Mononuclear cell (primary cell): ENCODE data around the gene ATXN1. TPM values are rescaled to one million over a fixed set of nuclear protein-coding genes. Genes with fewer than 3 reads are reported as not detected.

Experiments used
- H3K27me3 ChIP-seq: 2 replicates; pipeline ENCODE4 v1.6.0; 2011; ENCODE audit warnings: low read length, control low read depth; ENCODE audit not compliant: insufficient read depth
- H3K4me1 ChIP-seq: 2 replicates; pipeline ENCODE4 v1.5.1; 2011; ENCODE audit warnings: mild to moderate bottlenecking, low read length, control low read depth; ENCODE audit not compliant: insufficient read depth
- H3K4me3 ChIP-seq: 2 replicates; pipeline ENCODE4 v1.5.1; 2011; ENCODE audit warnings: mild to moderate bottlenecking, low read length, moderate library complexity
- H3K9me3 ChIP-seq: 2 replicates; pipeline ENCODE4 v1.5.1; 2011; ENCODE audit warnings: low read depth, mild to moderate bottlenecking, control low read depth, low read length
- total RNA-seq: library from RNA; depleted of rRNA; stranded (reverse); fragments of >200 nt; gene quantifications from one replicate; pipeline ENCODE4 v1.2.3, GENCODE V29; 2012

Gene ATXN1
- total RNA-seq, 1 donor, result 83.4 TPM

- Histone ChIP-seq H3K4me1 (no peaks in the 10 kb centered on the region), H3K27me3 (no peaks in the 10 kb centered on the region), H3K4me3 (no peak overlapping the region), H3K9me3 (no peaks in the 10 kb centered on the region)
These were observed 390.3 kb downstream of the ATXN1 start for GRCh38 chr6:16370943-16371342.

- Histone ChIP-seq H3K4me1 (no peaks in the 10 kb centered on the region), H3K27me3 (no peaks in the 10 kb centered on the region), H3K4me3 (no peak overlapping the region), H3K9me3 (no peaks in the 10 kb centered on the region)
These were observed 391.3 kb downstream of the ATXN1 start for GRCh38 chr6:16369989-16370388.

- no peaks in the 10 kb centered on the region for H3K4me1 ChIP-seq
- H3K9me3 ChIP-seq, result no peaks in the 10 kb centered on the region
- H3K27me3 ChIP-seq, result no peaks in the 10 kb centered on the region
- H3K4me3 ChIP-seq, result no peak overlapping the region
These were observed 392.0 kb downstream of the ATXN1 start for GRCh38 chr6:16369140-16369745.

GRCh38 chr6:16367571-16367970 is 393.7 kb downstream of the ATXN1 start:
- H3K4me1 ChIP-seq, result no peaks in the 10 kb centered on the region
- no peaks in the 10 kb centered on the region for H3K27me3 ChIP-seq
- no peak overlapping the region for H3K4me3 ChIP-seq
- H3K9me3 ChIP-seq, result no peaks in the 10 kb centered on the region

- H3K4me3 ChIP-seq, result no peak overlapping the region
- no peaks in the 10 kb centered on the region for H3K27me3 ChIP-seq
- H3K4me1 ChIP-seq, result no peaks in the 10 kb centered on the region
- no peaks in the 10 kb centered on the region for H3K9me3 ChIP-seq
These were observed 397.5 kb downstream of the ATXN1 start for GRCh38 chr6:16363749-16364148.

GRCh38 chr6:16362819-16363589 is 398.3 kb downstream of the ATXN1 start:
- no peaks in the 10 kb centered on the region for H3K4me1 ChIP-seq

GRCh38 chr6:16362296-16362695 is 399.0 kb downstream of the ATXN1 start:
- H3K9me3 ChIP-seq, result no peaks in the 10 kb centered on the region
- H3K27me3 ChIP-seq, result no peaks in the 10 kb centered on the region
- no peak overlapping the region for H3K4me3 ChIP-seq
- no peaks in the 10 kb centered on the region for H3K4me1 ChIP-seq

More at GRCh38 chr6:16362819-16363589, 398.3 kb downstream of the ATXN1 start:
- Histone ChIP-seq H3K27me3 (no peaks in the 10 kb centered on the region), H3K9me3 (no peaks in the 10 kb centered on the region), H3K4me3 (no peak overlapping the region)

GRCh38 chr6:16361861-16362260 is 399.4 kb downstream of the ATXN1 start:
- Histone ChIP-seq H3K4me1 (no peaks in the 10 kb centered on the region), H3K27me3 (no peaks in the 10 kb centered on the region), H3K4me3 (no peak overlapping the region), H3K9me3 (no peaks in the 10 kb centered on the region)

GRCh38 chr6:16361121-16361520 is 400.1 kb downstream of the ATXN1 start:
- Histone ChIP-seq H3K9me3 (no peaks in the 10 kb centered on the region), H3K4me3 (no peak overlapping the region), H3K4me1 (no peaks in the 10 kb centered on the region), H3K27me3 (no peaks in the 10 kb centered on the region)

- H3K4me3 ChIP-seq, result no peak overlapping the region
- no peaks in the 10 kb centered on the region for H3K9me3 ChIP-seq
- H3K4me1 ChIP-seq, result no peaks in the 10 kb centered on the region
- no peaks in the 10 kb centered on the region for H3K27me3 ChIP-seq
These were observed 400.9 kb downstream of the ATXN1 start for GRCh38 chr6:16360365-16360764.

- Histone ChIP-seq H3K4me1 (no peaks in the 10 kb centered on the region), H3K4me3 (no peak overlapping the region), H3K27me3 (no peaks in the 10 kb centered on the region), H3K9me3 (no peaks in the 10 kb centered on the region)
These were observed 401.7 kb downstream of the ATXN1 start for GRCh38 chr6:16359563-16359962.

GRCh38 chr6:16358531-16359138 is 402.6 kb downstream of the ATXN1 start:
- no peak overlapping the region for H3K4me3 ChIP-seq
- no peaks in the 10 kb centered on the region for H3K4me1 ChIP-seq
- no peaks in the 10 kb centered on the region for H3K27me3 ChIP-seq
- H3K9me3 ChIP-seq, result no peaks in the 10 kb centered on the region

GRCh38 chr6:16355699-16356446 is 405.4 kb downstream of the ATXN1 start:
- no peaks in the 10 kb centered on the region for H3K27me3 ChIP-seq
- no peak overlapping the region for H3K4me3 ChIP-seq
- H3K9me3 ChIP-seq, result no peaks in the 10 kb centered on the region
- H3K4me1 ChIP-seq, result no peaks in the 10 kb centered on the region

GRCh38 chr6:16355238-16355637 is 406.0 kb downstream of the ATXN1 start:
- H3K27me3 ChIP-seq, result no peaks in the 10 kb centered on the region
- H3K9me3 ChIP-seq, result no peaks in the 10 kb centered on the region
- H3K4me3 ChIP-seq, result no peak overlapping the region
- no peaks in the 10 kb centered on the region for H3K4me1 ChIP-seq

GRCh38 chr6:16354692-16355091 is 406.6 kb downstream of the ATXN1 start:
- no peaks in the 10 kb centered on the region for H3K4me1 ChIP-seq
- H3K27me3 ChIP-seq, result no peaks in the 10 kb centered on the region
- H3K4me3 ChIP-seq, result no peak overlapping the region
- H3K9me3 ChIP-seq, result no peaks in the 10 kb centered on the region
